Endothelial cell of umbilical vein (primary cell): ENCODE data around the gene ZNF804A. TPM values are rescaled to one million over a fixed set of nuclear protein-coding genes. Genes with fewer than 3 reads are reported as not detected.

Experiments
- BruUV-seq: library from RNA; stranded (reverse); fragments of 400-500 nt; replicated peaks from 2 replicates; lab custom pipeline; 2021; lab: Mats Ljungman, UMichigan
- CTCF ChIA-PET: fragments of 300-600, 350-600 bp; sonication (Branson Sonifier 250); formaldehyde crosslinking; loops from one replicate; lab custom pipeline; 2021; ENCODE audit warnings: antibody characterized with exemption, inconsistent platforms; lab: Charles Lee
- POLR2A ChIA-PET: fragments of 300-600, 350-600 bp; sonication (Branson Sonifier 250); formaldehyde crosslinking; loops from one replicate; lab custom pipeline; 2021; ENCODE audit warnings: antibody characterized with exemption, inconsistent platforms; lab: Charles Lee
- DNase-seq: peaks from one replicate; pipeline ENCODE4 v3.0.0-alpha.2; 2011; ENCODE audit warnings: low read depth, low spot score
- FAIRE-seq: peaks from 2 replicates; lab custom pipeline; 2011; peaks lifted over from hg19 to GRCh38; lab: Jason Lieb, UNC
- H2AFZ ChIP-seq: 2 replicates; pipeline ENCODE4 v1.6.0; 2012; ENCODE audit warnings: low read depth, low read length, control low read depth, inconsistent platforms
- H3K27ac ChIP-seq: 2 replicates; pipeline ENCODE4 v1.5.1; 2011; ENCODE audit warnings: low read depth, mild to moderate bottlenecking, control low read depth, low read length, moderate library complexity; ENCODE audit not compliant: insufficient read depth
- H3K27me3 ChIP-seq, 2 experiments: 2 replicates each; pipeline versions ENCODE4 v1.6.0 to v1.6.1; 2011; ENCODE audit warnings: low read length in 2 of 2, mixed read lengths in 1 of 2; ENCODE audit not compliant: control insufficient read depth in 2 of 2, insufficient read depth in 2 of 2
- H3K36me3 ChIP-seq, 2 experiments: 2 replicates in 1 of 2; 3 replicates in 1 of 2; pipeline ENCODE4 v1.5.1; 2011; ENCODE audit warnings: low read length in 2 of 2, mild to moderate bottlenecking in 1 of 2, moderate library complexity in 1 of 2; ENCODE audit not compliant: control insufficient read depth in 2 of 2, insufficient read depth in 2 of 2; ENCODE audit errors: extremely low read depth in 1 of 2
- H3K4me1 ChIP-seq: 3 replicates; pipeline ENCODE4 v1.5.1; 2011; ENCODE audit warnings: mild to moderate bottlenecking, low read length; ENCODE audit not compliant: control insufficient read depth, insufficient read depth; ENCODE audit errors: extremely low read depth
- H3K4me2 ChIP-seq: 2 replicates; pipeline ENCODE4 v1.6.1; 2011; ENCODE audit warnings: low read length, control low read depth, mixed read lengths; ENCODE audit not compliant: insufficient read depth
- H3K4me3 ChIP-seq, 3 experiments: fragments of 200-600 bp in 1 of 3; sonication (generic), shearing (Covaris generic) in 1 of 3; replicated peaks in 1 of 3; 2 replicates each; pipeline ENCODE4 v1.5.1; 2011 to 2016; ENCODE audit warnings: control low read depth in 3 of 3, low read length in 3 of 3, mild to moderate bottlenecking in 2 of 3, inconsistent platforms in 1 of 3, low read depth in 1 of 3, moderate library complexity in 1 of 3; ENCODE audit not compliant: insufficient read depth in 1 of 3
- H3K79me2 ChIP-seq: 2 replicates; pipeline ENCODE4 v1.6.0; 2012; ENCODE audit warnings: low read length, inconsistent platforms; ENCODE audit not compliant: control insufficient read depth, insufficient read depth
- H3K9ac ChIP-seq: replicated peaks from 2 replicates; pipeline ENCODE3; 2011; ENCODE audit warnings: low read length, control low read depth; ENCODE audit not compliant: insufficient read depth; ENCODE audit errors: extremely low read depth
- H3K9me1 ChIP-seq: replicated peaks from 3 replicates; pipeline ENCODE4 v1.6.0; 2011; ENCODE audit warnings: mild to moderate bottlenecking, low read length; ENCODE audit not compliant: control insufficient read depth, insufficient read depth; ENCODE audit errors: extremely low read depth
- H3K9me3 ChIP-seq: replicated peaks from 2 replicates; pipeline ENCODE4 v1.5.1; 2012; ENCODE audit warnings: low read length, inconsistent platforms; ENCODE audit not compliant: control insufficient read depth, insufficient read depth
- H4K20me1 ChIP-seq: replicated peaks from 2 replicates; pipeline ENCODE3; 2011; ENCODE audit warnings: mild to moderate bottlenecking, low read length; ENCODE audit not compliant: control insufficient read depth, insufficient read depth; ENCODE audit errors: extremely low read depth
- EZH2 ChIP-seq: IDR thresholded peaks from 2 replicates; pipeline ENCODE4 v1.6.1; 2012; ENCODE audit warnings: borderline replicate concordance, low read depth, mild to moderate bottlenecking, moderate library complexity, low read length, inconsistent platforms; ENCODE audit not compliant: severe bottlenecking
- FOS ChIP-seq: IDR thresholded peaks from 2 replicates; pipeline ENCODE4 v1.6.1; 2011; ENCODE audit warnings: mild to moderate bottlenecking, low read length, moderate library complexity, borderline replicate concordance; ENCODE audit not compliant: insufficient read depth
- GATA2 ChIP-seq: IDR thresholded peaks from 2 replicates; pipeline ENCODE4 v1.7.0; 2011; ENCODE audit warnings: low read depth, mild to moderate bottlenecking, moderate library complexity, mixed read lengths, low read length; ENCODE audit not compliant: insufficient read length, insufficient read depth
- JUN ChIP-seq: IDR thresholded peaks from 2 replicates; pipeline ENCODE4 v1.6.1; 2011; ENCODE audit warnings: borderline replicate concordance, low read depth; ENCODE audit not compliant: insufficient read length, insufficient read depth
- MYC ChIP-seq: IDR thresholded peaks from one replicate; pipeline ENCODE4 v1.6.1; 2011; ENCODE audit warnings: mild to moderate bottlenecking, low read depth, low read length
- POLR2A ChIP-seq: IDR thresholded peaks from 2 replicates; pipeline ENCODE4 v1.6.1; 2012; ENCODE audit warnings: low read depth, mild to moderate bottlenecking, control low read depth, low read length
- POLR2AphosphoS5 ChIP-seq: IDR thresholded peaks from 2 replicates; pipeline ENCODE4 v1.6.1; 2012; ENCODE audit warnings: low read depth, mild to moderate bottlenecking, control low read depth, low read length, moderate library complexity; ENCODE audit not compliant: insufficient read depth
- dilution Hi-C: fragments of 300-500 bp; cut with MboI; formaldehyde crosslinking; loops from one replicate; pipeline ENCODE4 v1.15.0; 2019; ENCODE audit warnings: low sequenced_read_pairs; ENCODE audit not compliant: extremely low pct_ligation_motif_present
- intact Hi-C: fragments of 100-400 bp; cut with micrococcal nuclease; formaldehyde crosslinking; loops from one replicate; pipeline ENCODE4 v1.10.0; 2022
- polyA plus RNA-seq, 4 experiments: library from polyadenylated mRNA; depleted of rRNA in 3 of 4; stranded (reverse) in 3 of 4; unstranded in 1 of 4; fragments of >200 nt; gene quantifications; 2 replicates each; pipeline versions ENCODE4 v1.2.1 to v1.2.3, GENCODE V29; 2011 to 2012; ENCODE audit warnings: missing spikeins in 1 of 4
- total RNA-seq: library from RNA; stranded (reverse); gene quantifications from 2 replicates; pipeline ENCODE4 v1.2.3, GENCODE V29; 2021
- TF ChIP-seq, protein P1 (sequence below): IDR thresholded peaks from 2 replicates; pipeline ENCODE4 v1.6.1; 2011; ENCODE audit not compliant: insufficient read depth, insufficient read length
- TF ChIP-seq, protein P2 (sequence below), 2 donors: IDR thresholded peaks; 1 replicate in 1 of 2; 2 replicates in 1 of 2; pipeline ENCODE4 v1.5.1; 2011; ENCODE audit warnings: low read length in 2 of 2, mild to moderate bottlenecking in 2 of 2, moderate library complexity in 2 of 2, control low read depth in 1 of 2, inconsistent platforms in 1 of 2, low read depth in 1 of 2; ENCODE audit not compliant: insufficient read depth in 1 of 2; ENCODE audit errors: extremely low read depth in 1 of 2

The ZNF804A gene
- total and polyA plus RNA-seq, 2 donors (not counting 3 experiments of a cell fraction or from before 2014, with no cell fraction given): 0.22 TPM; not detected in 1

DNA sequence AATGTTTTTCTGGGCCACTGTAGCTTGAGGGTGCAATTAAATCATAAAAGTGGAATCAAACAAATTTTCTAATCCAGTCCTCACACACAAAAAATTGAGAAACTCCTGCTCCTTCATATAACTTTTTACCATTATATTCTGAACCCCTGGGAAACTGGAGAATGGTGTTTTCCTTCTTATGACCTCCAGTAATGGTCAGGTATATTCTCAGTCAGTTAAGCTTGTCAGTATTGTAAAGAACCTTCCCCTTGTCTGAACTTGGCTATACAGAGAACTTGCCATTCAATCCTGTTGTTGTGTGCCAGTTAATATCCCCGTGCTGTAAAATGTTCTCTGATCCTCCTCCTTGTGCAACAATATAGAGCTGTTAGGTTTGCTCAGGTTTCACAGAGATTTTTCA, 39.5 kb downstream of the ZNF804A start:
- no TSS peak for BruUV-seq
- Histone ChIP-seq H3K4me3 (no peak overlapping the region), H3K27ac (no peak overlapping the region), H3K9ac (no peak overlapping the region), H3K9me3 (no peaks in the 10 kb centered on the region), H3K4me1 (peaks cover 8% of the 10 kb centered on the region), H3K4me2 (no peak overlapping the region), H3K36me3 (no peaks in the 10 kb centered on the region), H3K27me3 (no peaks in the 10 kb centered on the region), H2AFZ (no peak overlapping the region), H3K79me2 (no peaks in the 10 kb centered on the region), H3K9me1 (no peaks in the 10 kb centered on the region), H4K20me1 (no peaks in the 10 kb centered on the region)
- DNase-seq: no peak
- FAIRE-seq: no peak
- intact Hi-C loops: no loop called here
- TF ChIP-seq FOS: no peak
- TF ChIP-seq POLR2AphosphoS5: no peak
- no peak for TF ChIP-seq MYC
- TF ChIP-seq, protein P1, sequence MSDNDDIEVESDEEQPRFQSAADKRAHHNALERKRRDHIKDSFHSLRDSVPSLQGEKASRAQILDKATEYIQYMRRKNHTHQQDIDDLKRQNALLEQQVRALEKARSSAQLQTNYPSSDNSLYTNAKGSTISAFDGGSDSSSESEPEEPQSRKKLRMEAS: no peak
- TF ChIP-seq, protein P2, sequence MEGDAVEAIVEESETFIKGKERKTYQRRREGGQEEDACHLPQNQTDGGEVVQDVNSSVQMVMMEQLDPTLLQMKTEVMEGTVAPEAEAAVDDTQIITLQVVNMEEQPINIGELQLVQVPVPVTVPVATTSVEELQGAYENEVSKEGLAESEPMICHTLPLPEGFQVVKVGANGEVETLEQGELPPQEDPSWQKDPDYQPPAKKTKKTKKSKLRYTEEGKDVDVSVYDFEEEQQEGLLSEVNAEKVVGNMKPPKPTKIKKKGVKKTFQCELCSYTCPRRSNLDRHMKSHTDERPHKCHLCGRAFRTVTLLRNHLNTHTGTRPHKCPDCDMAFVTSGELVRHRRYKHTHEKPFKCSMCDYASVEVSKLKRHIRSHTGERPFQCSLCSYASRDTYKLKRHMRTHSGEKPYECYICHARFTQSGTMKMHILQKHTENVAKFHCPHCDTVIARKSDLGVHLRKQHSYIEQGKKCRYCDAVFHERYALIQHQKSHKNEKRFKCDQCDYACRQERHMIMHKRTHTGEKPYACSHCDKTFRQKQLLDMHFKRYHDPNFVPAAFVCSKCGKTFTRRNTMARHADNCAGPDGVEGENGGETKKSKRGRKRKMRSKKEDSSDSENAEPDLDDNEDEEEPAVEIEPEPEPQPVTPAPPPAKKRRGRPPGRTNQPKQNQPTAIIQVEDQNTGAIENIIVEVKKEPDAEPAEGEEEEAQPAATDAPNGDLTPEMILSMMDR (IDR thresholded peaks at IDR 0.05; ENCODE audit: extremely low read depth in 1 of 2, insufficient read depth in 1 of 2, low read depth in 1 of 2, low read length in 2 of 2): no peak
- TF ChIP-seq JUN: no peak
- no peak for TF ChIP-seq GATA2
- TF ChIP-seq EZH2: no peak
- no peak for TF ChIP-seq POLR2A
- dilution Hi-C loops: no loop called here
- CTCF ChIA-PET: interaction anchor here (1.1 kb wide), 1 partner anchor 26 kb away, joined by 3 read pairs; no protein-coding TSS in a partner anchor
- POLR2A ChIA-PET: no interaction called here
